Testis (tissue), 3 donors: ENCODE measurements around the gene CHST3. TPM values are rescaled to one million over a fixed set of nuclear protein-coding genes. Genes with fewer than 3 reads are reported as not detected.

ENCODE experiments used
- DNase-seq: peaks from one replicate; pipeline ENCODE4 v3.0.0-alpha.2; 2019
- H3K27ac ChIP-seq, 2 donors: fragments of 200-600 bp; sonication (generic); one replicate each; pipeline ENCODE4 v1.5.1; 2019
- H3K27me3 ChIP-seq: fragments of 200-600 bp; sonication (generic); one replicate; pipeline ENCODE4 v1.5.1; 2019
- H3K36me3 ChIP-seq: fragments of 200-600 bp; sonication (generic); one replicate; pipeline ENCODE4 v1.5.1; 2017; ENCODE audit warnings: low read depth; ENCODE audit errors: missing control alignments
- H3K4me1 ChIP-seq: fragments of 200-600 bp; sonication (generic); one replicate; pipeline ENCODE4 v1.5.1; 2019
- H3K4me3 ChIP-seq, 2 donors: fragments of 200-600 bp; sonication (generic); one replicate each; pipeline ENCODE4 v1.5.1; 2017 to 2019
- H3K9me3 ChIP-seq: fragments of 200-600 bp; sonication (generic); one replicate; pipeline ENCODE4 v1.5.1; 2017
- POLR2A ChIP-seq: fragments of 450-650 bp; IDR thresholded peaks from one replicate; pipeline ENCODE4 v1.6.1; 2017; ENCODE audit warnings: antibody characterized with exemption, mild to moderate bottlenecking, moderate library complexity
- WGBS, 2 donors: methylation state at CpG; one replicate each; pipeline ENCODE4 v1.1.5; 2018; 5-methylcytosine and 5-hydroxymethylcytosine counted together
- intact Hi-C: fragments of 100-400 bp; cut with DNase I; formaldehyde crosslinking; loops from one replicate; pipeline ENCODE4 v1.15.1; 2023; ENCODE audit warnings: low total_unique reads
- polyA plus RNA-seq: library from polyadenylated mRNA; stranded (reverse); fragments of 350-450 nt; fragmentation: Illumina TruSeq; extraction: RNeasy Lipid Tissue Mini Kit (QIAGEN cat#74804); gene quantifications from one replicate; pipeline ENCODE4 v1.2.3, GENCODE V29; 2014; ENCODE audit warnings: low read depth, low replicate concordance; ENCODE audit not compliant: insufficient read depth
- total RNA-seq, 2 donors: library from RNA; depleted of rRNA; stranded (reverse); fragments of >200 nt; gene quantifications; one replicate each; pipeline ENCODE4 v1.2.3, GENCODE V29; 2016
- TF ChIP-seq, protein P1 (sequence below), 3 experiments: fragments of 450-650 bp in 2 of 3; fragments of 200-600 bp in 1 of 3; sonication (generic) in 1 of 3; IDR thresholded peaks; one replicate each; pipeline ENCODE4 v1.5.1; 2016 to 2019; ENCODE audit warnings: antibody characterized with exemption in 3 of 3, mild to moderate bottlenecking in 2 of 3, moderate library complexity in 1 of 3

The CHST3 gene
- total and polyA plus RNA-seq, 3 donors from 2014 or later = 55.3 to 218 (median 107) TPM

- WGBS, 2 donors = 63 to 69% methylated on average over 13 to 14 of the region's 14 CpGs
- Histone ChIP-seq H3K36me3 (no peaks in the 10 kb centered on the region), H3K9me3 (no peaks in the 10 kb centered on the region), H3K4me3 (no peak overlapping the region), H3K27me3 (no peaks in the 10 kb centered on the region), H3K27ac (peak overlapping the region in 1 of 2 donors; percentile 17), H3K4me1 (peaks cover 50% of the 10 kb centered on the region)
- DNase-seq = peak; percentile 81
- no peak for TF ChIP-seq POLR2A
- TF ChIP-seq, protein P1, sequence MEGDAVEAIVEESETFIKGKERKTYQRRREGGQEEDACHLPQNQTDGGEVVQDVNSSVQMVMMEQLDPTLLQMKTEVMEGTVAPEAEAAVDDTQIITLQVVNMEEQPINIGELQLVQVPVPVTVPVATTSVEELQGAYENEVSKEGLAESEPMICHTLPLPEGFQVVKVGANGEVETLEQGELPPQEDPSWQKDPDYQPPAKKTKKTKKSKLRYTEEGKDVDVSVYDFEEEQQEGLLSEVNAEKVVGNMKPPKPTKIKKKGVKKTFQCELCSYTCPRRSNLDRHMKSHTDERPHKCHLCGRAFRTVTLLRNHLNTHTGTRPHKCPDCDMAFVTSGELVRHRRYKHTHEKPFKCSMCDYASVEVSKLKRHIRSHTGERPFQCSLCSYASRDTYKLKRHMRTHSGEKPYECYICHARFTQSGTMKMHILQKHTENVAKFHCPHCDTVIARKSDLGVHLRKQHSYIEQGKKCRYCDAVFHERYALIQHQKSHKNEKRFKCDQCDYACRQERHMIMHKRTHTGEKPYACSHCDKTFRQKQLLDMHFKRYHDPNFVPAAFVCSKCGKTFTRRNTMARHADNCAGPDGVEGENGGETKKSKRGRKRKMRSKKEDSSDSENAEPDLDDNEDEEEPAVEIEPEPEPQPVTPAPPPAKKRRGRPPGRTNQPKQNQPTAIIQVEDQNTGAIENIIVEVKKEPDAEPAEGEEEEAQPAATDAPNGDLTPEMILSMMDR (IDR thresholded peaks at IDR 0.05) = no peak
- intact Hi-C loops = no loop called here
These were observed 62.3 kb downstream of the CHST3 start for GRCh38 chr10:72026278-72027111.

- no peak for DNase-seq
- Histone ChIP-seq H3K36me3 (no peaks in the 10 kb centered on the region), H3K9me3 (no peaks in the 10 kb centered on the region), H3K27ac (peak overlapping the region in 1 of 2 donors; percentile 92), H3K4me1 (peaks cover 53% of the 10 kb centered on the region), H3K27me3 (no peaks in the 10 kb centered on the region), H3K4me3 (no peak overlapping the region)
- intact Hi-C loops = no loop called here
- TF ChIP-seq, protein P1 (IDR thresholded peaks at IDR 0.05) = no peak
- no peak for TF ChIP-seq POLR2A
- 50 to 54% methylated on average over 6 of the region's 6 CpGs for WGBS, 2 donors
These were observed 63.3 kb downstream of the CHST3 start for GRCh38 chr10:72027498-72027897.

GRCh38 chr10:72029414-72029813 lies 65.2 kb downstream of the CHST3 start:
- 65 to 92% methylated on average over 1 of the region's 1 CpG for WGBS, 2 donors
- Histone ChIP-seq H3K9me3 (no peaks in the 10 kb centered on the region), H3K4me3 (no peak overlapping the region), H3K4me1 (peaks cover 71% of the 10 kb centered on the region), H3K27me3 (no peaks in the 10 kb centered on the region), H3K36me3 (no peaks in the 10 kb centered on the region), H3K27ac (peak overlapping the region; percentile 80 to 92)
- TF ChIP-seq POLR2A = no peak
- TF ChIP-seq, protein P1 (IDR thresholded peaks at IDR 0.05) = no peak
- no peak for DNase-seq
- intact Hi-C loops = no loop called here

DNA sequence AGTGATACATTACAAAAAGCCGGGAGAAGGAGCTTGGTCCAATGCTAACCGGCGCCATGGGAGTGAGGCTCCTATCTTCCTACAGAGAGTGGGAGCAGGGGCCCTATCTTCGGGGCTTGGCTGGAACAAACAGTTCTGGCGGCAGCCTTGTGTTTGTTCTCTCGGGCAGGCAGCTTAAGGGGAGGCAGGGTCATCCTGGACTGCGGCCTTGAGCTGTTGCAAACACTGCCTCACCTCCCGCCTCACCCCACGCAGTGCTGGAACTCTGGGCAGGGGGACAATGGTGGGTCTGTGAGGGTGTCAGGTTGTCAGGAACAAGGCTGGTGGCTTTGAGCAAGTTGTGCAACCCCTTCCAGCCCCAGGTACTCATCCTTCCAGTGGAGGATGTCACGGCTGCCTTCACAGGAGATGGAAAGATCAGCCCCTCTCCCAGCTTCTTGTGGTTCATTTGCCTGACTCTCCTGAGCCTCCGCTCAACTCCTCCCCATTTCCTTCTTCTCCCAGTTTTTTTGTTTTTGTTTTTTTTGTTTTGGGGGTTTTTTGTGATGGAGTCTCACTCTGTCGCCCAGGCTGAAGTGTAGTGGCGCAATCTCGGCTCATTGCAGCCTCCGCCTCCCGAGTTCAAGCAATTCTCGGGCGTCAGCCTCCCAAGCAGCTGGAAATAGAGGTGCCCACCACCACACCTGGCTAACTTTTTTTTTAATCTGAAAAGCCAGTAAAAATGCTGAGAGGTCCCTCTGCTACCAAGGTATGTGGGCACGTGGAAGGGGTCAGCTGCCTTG lies 66.8 kb downstream of the CHST3 start:
- peak; percentile 97 for DNase-seq
- 39 to 50% methylated on average over 18 to 19 of the region's 19 CpGs for WGBS, 2 donors
- intact Hi-C loops = no loop called here

More for the DNA sequence above, 66.8 kb downstream of the CHST3 start:
- Histone ChIP-seq H3K9me3 (no peaks in the 10 kb centered on the region), H3K27me3 (no peaks in the 10 kb centered on the region), H3K27ac (peak overlapping the region; percentile 80 to 92), H3K4me1 (peaks cover 76% of the 10 kb centered on the region), H3K4me3 (peak overlapping the region in 1 of 2 donors; percentile 24), H3K36me3 (no peaks in the 10 kb centered on the region)
- TF ChIP-seq, protein P1 (IDR thresholded peaks at IDR 0.05) = no peak
- no peak for TF ChIP-seq POLR2A
